ENCODE data around the gene USP40.

Gene USP40

GRCh38 chr2:233474308-233475160 lies 92.0 kb downstream of the USP40 start:
- no peak for DNase-seq

GRCh38 chr2:233473878-233474277 lies 92.7 kb downstream of the USP40 start:
- DNase-seq = peak; percentile 28

- DNase-seq = peak; percentile 48
These were observed 93.2 kb downstream of the USP40 start for GRCh38 chr2:233473386-233473791.

GRCh38 chr2:233471291-233472035 lies 95.1 kb downstream of the USP40 start:
- DNase-seq = peak; percentile 38

- DNase-seq = no peak
These were observed 95.7 kb downstream of the USP40 start for GRCh38 chr2:233470839-233471238.

- DNase-seq = no peak
These were observed 96.4 kb downstream of the USP40 start for GRCh38 chr2:233470011-233470687.

- no peak for DNase-seq
These were observed 97.1 kb downstream of the USP40 start for GRCh38 chr2:233469261-233470010.

- DNase-seq = no peak
These were observed 97.9 kb downstream of the USP40 start for GRCh38 chr2:233468741-233469110.

GRCh38 chr2:233468047-233468740 lies 98.4 kb downstream of the USP40 start:
- DNase-seq = no peak

- DNase-seq = no peak
These were observed 99.5 kb downstream of the USP40 start for GRCh38 chr2:233466991-233467603.

- DNase-seq = no peak
These were observed 101.9 kb downstream of the USP40 start for GRCh38 chr2:233464531-233465240.

- no peak for DNase-seq
These were observed 102.5 kb downstream of the USP40 start for GRCh38 chr2:233464056-233464455.

GRCh38 chr2:233463586-233463985 lies 103.0 kb downstream of the USP40 start:
- DNase-seq = no peak

- no peak for DNase-seq
These were observed 103.6 kb downstream of the USP40 start for GRCh38 chr2:233462826-233463470.

- DNase-seq = no peak
These were observed 104.3 kb downstream of the USP40 start for GRCh38 chr2:233462202-233462785.

- no peak for DNase-seq
These were observed 105.1 kb downstream of the USP40 start for GRCh38 chr2:233461481-233461891.

GRCh38 chr2:233460726-233461441 lies 105.7 kb downstream of the USP40 start:
- DNase-seq = no peak

GRCh38 chr2:233459426-233459825 lies 107.2 kb downstream of the USP40 start:
- DNase-seq = no peak

- DNase-seq = no peak
These were observed 107.8 kb downstream of the USP40 start for GRCh38 chr2:233458826-233459225.
